K562 (cell line): Measurements from ENCODE around the gene HEATR3. TPM values are rescaled to one million over a fixed set of nuclear protein-coding genes. Genes with fewer than 3 reads are reported as not detected.

ENCODE experiments used
- ATF3 ChIP-seq, 2 experiments: fragments of 450-650 bp in 1 of 2; sonication (generic) in 1 of 2; formaldehyde crosslinking in 1 of 2; IDR thresholded peaks in 1 of 2; conservative IDR thresholded peaks in 1 of 2; 2 replicates each; pipeline versions ENCODE4 v1.6.1 to v1.8.1; 2016 to 2023; ENCODE audit warnings: mild to moderate bottlenecking in 2 of 2, moderate library complexity in 2 of 2, inconsistent platforms in 1 of 2, missing genetic modification reagents in 1 of 2
- BHLHE40 ChIP-seq: IDR thresholded peaks from 2 replicates; pipeline ENCODE4 v1.6.1; 2011; ENCODE audit warnings: low read length, improper control_type of control experiment
- CBFA2T2 ChIP-seq: fragments of 450-650 bp; conservative IDR thresholded peaks from 2 replicates; pipeline ENCODE4 v1.6.1; 2017; ENCODE audit warnings: mild to moderate bottlenecking
- CBFA2T3 ChIP-seq: fragments of 450-650 bp; IDR thresholded peaks from 2 replicates; pipeline ENCODE4 v1.6.1; 2017
- CHAMP1 ChIP-seq: fragments of 450-650 bp; IDR thresholded peaks from 2 replicates; pipeline ENCODE4 v1.6.1; 2016; ENCODE audit warnings: mild to moderate bottlenecking
- CREB1 ChIP-seq, 2 experiments: sonication (generic) in 1 of 2; formaldehyde crosslinking in 1 of 2; IDR thresholded peaks; 2 replicates each; pipeline versions ENCODE4 v1.6.1 to v1.8.0; 2012 to 2022; ENCODE audit warnings: inconsistent platforms in 1 of 2, mild to moderate bottlenecking in 1 of 2, missing genetic modification reagents in 1 of 2, moderate library complexity in 1 of 2
- DMBX1 ChIP-seq: fragments of 250-450 bp; sonication (Bioruptor Pico); IDR thresholded peaks from 2 replicates; pipeline ENCODE4 v1.8.0; 2022; ENCODE audit warnings: inconsistent platforms, mild to moderate bottlenecking, moderate library complexity, borderline replicate concordance
- EP400 ChIP-seq: fragments of 450-650 bp; IDR thresholded peaks from 2 replicates; pipeline ENCODE4 v1.6.1; 2017; ENCODE audit warnings: antibody characterized with exemption, mild to moderate bottlenecking, moderate library complexity
- FOSL1 ChIP-seq: fragments of 200-800 bp; sonication (Bioruptor generic); conservative IDR thresholded peaks from 2 replicates; pipeline ENCODE4 v1.6.1; 2016; ENCODE audit warnings: missing genetic modification characterization, missing compliant biosample characterization
- FOXJ2 ChIP-seq: fragments of 200-800 bp; sonication (Bioruptor generic); IDR thresholded peaks from 2 replicates; pipeline ENCODE4 v1.6.1; 2016; ENCODE audit warnings: missing genetic modification characterization, missing compliant biosample characterization
- GATA2 ChIP-seq: sonication (generic); formaldehyde crosslinking; IDR thresholded peaks from 2 replicates; pipeline ENCODE4 v1.4.0; 2020; ENCODE audit warnings: mild to moderate bottlenecking, missing genetic modification reagents
- GATAD2B ChIP-seq: fragments of 450-650 bp; IDR thresholded peaks from 2 replicates; pipeline ENCODE4 v1.6.1; 2017; ENCODE audit warnings: mild to moderate bottlenecking, borderline replicate concordance
- IRF1 ChIP-seq: sonication (generic); formaldehyde crosslinking; IDR thresholded peaks from 2 replicates; pipeline ENCODE4 v1.8.0; 2022; ENCODE audit warnings: missing genetic modification reagents, mild to moderate bottlenecking, borderline replicate concordance
- MAFG ChIP-seq: fragments of 450-650 bp; conservative IDR thresholded peaks from 2 replicates; pipeline ENCODE4 v1.6.1; 2016; ENCODE audit warnings: missing genetic modification characterization, missing compliant biosample characterization
- MEIS2 ChIP-seq: fragments of 450-650 bp; IDR thresholded peaks from 2 replicates; pipeline ENCODE4 v1.6.1; 2014; ENCODE audit warnings: mild to moderate bottlenecking; ENCODE audit not compliant: partially characterized antibody
- NONO ChIP-seq, 2 experiments: fragments of 200-400 bp in 1 of 2; fragments of 450-650 bp in 1 of 2; formaldehyde crosslinking in 1 of 2; IDR thresholded peaks; 2 replicates each; pipeline ENCODE4 v1.6.1; 2017; ENCODE audit warnings: low read depth in 2 of 2, mild to moderate bottlenecking in 2 of 2, moderate library complexity in 2 of 2, low read length in 1 of 2
- NR2C1 ChIP-seq, 2 experiments: fragments of 450-650 bp; IDR thresholded peaks; 2 replicates each; pipeline ENCODE4 v1.6.1; 2017; ENCODE audit warnings: mild to moderate bottlenecking in 2 of 2, antibody characterized with exemption in 1 of 2, inconsistent platforms in 1 of 2, missing compliant biosample characterization in 1 of 2, missing genetic modification characterization in 1 of 2
- PHB2 ChIP-seq: fragments of 450-650 bp; IDR thresholded peaks from 2 replicates; pipeline ENCODE4 v1.6.1; 2017; ENCODE audit warnings: low read depth
- RBBP5 ChIP-seq: fragments of 200-600 bp; sonication (generic); IDR thresholded peaks from 2 replicates; pipeline ENCODE4 v1.6.1; 2012; ENCODE audit warnings: borderline replicate concordance, mild to moderate bottlenecking, low read length, control low read depth, inconsistent platforms; ENCODE audit not compliant: insufficient read depth, poor library complexity, severe bottlenecking
- SMARCE1 ChIP-seq: fragments of 450-650 bp; IDR thresholded peaks from 2 replicates; pipeline ENCODE4 v1.7.1; 2016; ENCODE audit warnings: mild to moderate bottlenecking
- STAT5A ChIP-seq: IDR thresholded peaks from 2 replicates; pipeline ENCODE4 v1.6.1; 2012; ENCODE audit warnings: low read length, inconsistent platforms, borderline replicate concordance
- TCF3 ChIP-seq: sonication (generic); formaldehyde crosslinking; IDR thresholded peaks from 2 replicates; pipeline ENCODE4 v1.4.0; 2020; ENCODE audit warnings: mild to moderate bottlenecking, missing genetic modification reagents
- TEAD4 ChIP-seq, 2 experiments: sonication (generic) in 1 of 2; formaldehyde crosslinking in 1 of 2; IDR thresholded peaks; 2 replicates each; pipeline versions ENCODE4 v1.6.1 to v1.8.0; 2012 to 2022; ENCODE audit warnings: borderline replicate concordance in 1 of 2, inconsistent platforms in 1 of 2, low read length in 1 of 2, mild to moderate bottlenecking in 1 of 2, missing genetic modification reagents in 1 of 2
- ZNF3 ChIP-seq: fragments of 250-450 bp; sonication (Bioruptor Pico); IDR thresholded peaks from 2 replicates; pipeline ENCODE4 v1.5.0; 2021; ENCODE audit warnings: mild to moderate bottlenecking, moderate library complexity
- polyA plus RNA-seq, 8 experiments: library from polyadenylated mRNA; depleted of rRNA in 4 of 8; stranded (reverse) in 5 of 8; unstranded in 3 of 8; fragments of >200 nt; fragmentation: Nextera tagmentation in 2 of 8; fragmentation: Illumina TruSeq in 1 of 8; extraction: Ambion mirVana in 2 of 8; extraction: Trizol in 1 of 8; gene quantifications; 2 replicates each; pipeline versions ENCODE4 v1.2.1 to v1.2.3, GENCODE V29; 2011 to 2014; ENCODE audit warnings: inconsistent platforms in 1 of 8, missing spikeins in 1 of 8
- total RNA-seq, 7 experiments: library from RNA; depleted of rRNA in 6 of 7; stranded (reverse); fragments of >200 nt in 6 of 7; fragmentation: Illumina TruSeq in 2 of 7; extraction: Trizol in 2 of 7; gene quantifications; 2 replicates each; pipeline versions ENCODE4 v1.2.1 to v1.2.3, GENCODE V29; 2011 to 2021; ENCODE audit warnings: low replicate concordance in 1 of 7

HEATR3 gene
- total and polyA plus RNA-seq, 9 of the 15 experiments (the other 6 are each of a cell fraction or from before 2014, with no cell fraction given) = 1.7 to 30.2 (median 18.8) TPM

DNA sequence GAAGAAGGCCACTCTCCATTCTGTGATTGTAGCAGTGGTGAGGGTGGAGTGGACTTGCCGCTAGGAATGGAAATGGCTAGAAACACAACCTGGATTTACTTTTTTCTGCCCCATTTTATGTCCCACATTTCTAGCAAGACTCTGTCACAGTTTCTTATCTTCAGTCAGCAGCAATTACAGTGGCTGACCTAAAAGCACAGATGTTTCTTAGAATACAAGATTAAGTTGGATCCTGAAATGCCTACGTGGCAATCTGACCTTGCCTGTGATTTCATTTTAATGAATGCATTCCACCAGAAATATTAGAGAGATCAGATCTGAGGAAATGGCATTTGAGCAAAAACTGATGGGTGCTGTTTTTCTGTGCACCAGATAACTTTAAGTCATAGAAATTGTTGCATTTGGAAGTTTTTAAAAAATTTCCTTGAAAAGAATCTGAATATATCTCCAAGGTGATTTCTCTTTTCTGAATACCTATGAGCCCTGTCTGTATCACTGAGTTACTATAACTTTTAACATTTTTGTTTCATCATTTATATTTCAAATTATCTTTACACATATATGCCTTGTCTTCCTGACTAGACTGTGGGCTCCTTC is 5.4 kb downstream of the HEATR3 start (continued):
- TF ChIP-seq NR2C1 (IDR thresholded peaks at IDR 0.05) = no peak
- 0 out of 2 replicates have a peak, but pooled peaks have one; percentile 34 for TF ChIP-seq NR2C1 (tag; IDR thresholded peaks at IDR 0.05)
- peak; percentile 53; the same call in 1 of the 2 replicates for TF ChIP-seq BHLHE40
- TF ChIP-seq ZNF3 (CRISPR knock-in tag) = no peak
- TF ChIP-seq FOSL1 = peak; percentile 59
- TF ChIP-seq CHAMP1 = peak; percentile 29; the same call in 1 of the 2 replicates
- peak; percentile 47; the same call in 1 of the 2 replicates for TF ChIP-seq CREB1 (IDR thresholded peaks at IDR 0.05)
- no peak for TF ChIP-seq CREB1 (CRISPR knock-in tag; IDR thresholded peaks at IDR 0.05)
- peak; percentile 87 for TF ChIP-seq STAT5A
- peak; percentile 92 for TF ChIP-seq GATA2
- no peak for TF ChIP-seq FOXJ2 (tag)
- peak; percentile 18 for TF ChIP-seq MEIS2
- TF ChIP-seq PHB2 = peak; percentile 80; the same call in 1 of the 2 replicates
- TF ChIP-seq TCF3 (CRISPR knock-in tag) = peak; percentile 96
- TF ChIP-seq SMARCE1 = peak; percentile 88; the same call in 1 of the 2 replicates
- peak; percentile 77 for TF ChIP-seq MAFG (tag)
- TF ChIP-seq CBFA2T2 = peak; percentile 91
- TF ChIP-seq GATAD2B = peak; percentile 47; the same call in 1 of the 2 replicates
- TF ChIP-seq IRF1 (CRISPR knock-in tag) = no peak
- TF ChIP-seq TEAD4 (IDR thresholded peaks at IDR 0.05; ENCODE audit: low read length) = peak; percentile 98
- no peak for TF ChIP-seq TEAD4 (CRISPR knock-in tag; IDR thresholded peaks at IDR 0.05; ENCODE audit: borderline replicate concordance)
- TF ChIP-seq EP400 = peak; percentile 64
- peak; percentile 65 for TF ChIP-seq RBBP5
- TF ChIP-seq NONO (IDR thresholded peaks at IDR 0.05; ENCODE audit: low read depth in 2 of 2, low read length in 1 of 2) = peak in 1 of 2 experiments; percentile 34; a peak in 1 of 4 replicates
- peak; percentile 52 for TF ChIP-seq ATF3 (IDR thresholded peaks at IDR 0.05)
- TF ChIP-seq ATF3 (CRISPR knock-in tag; conservative IDR thresholded peaks at IDR 0.05) = no peak
- TF ChIP-seq CBFA2T3 = peak; percentile 96
- peak; percentile 15; the same call in 1 of the 2 replicates for TF ChIP-seq DMBX1 (CRISPR knock-in tag)
